Lung (tissue), 12 donors: Measurements from ENCODE around the gene MLYCD. TPM values are rescaled to one million over a fixed set of nuclear protein-coding genes. Genes with fewer than 3 reads are reported as not detected.
A peak's percentile ranks its signal among the peaks of the same experiment; 100 is the strongest.

Source experiments
- ATAC-seq: fragments of 200-7000 bp; cut with Tn5 transposase; one replicate; pipeline ENCODE4 v1.9.1; 2020; ENCODE audit warnings: moderate number of reproducible peaks; ENCODE audit not compliant: insufficient read depth, low FRiP score
- DNase-seq, 3 donors: peaks; one replicate each; pipeline ENCODE4 v3.0.0-alpha.2; 2013 to 2017
- H3K27ac ChIP-seq, 2 donors: one replicate each; pipeline ENCODE4 v1.5.1; 2013; ENCODE audit warnings: mild to moderate bottlenecking in 2 of 2, moderate library complexity in 2 of 2, control low read depth in 1 of 2, inconsistent platforms in 1 of 2, low read depth in 1 of 2, low read length in 1 of 2
- H3K27me3 ChIP-seq, 3 donors: one replicate each; pipeline ENCODE4 v1.5.1; 2013; ENCODE audit warnings: low read length in 2 of 3; ENCODE audit not compliant: control insufficient read depth in 3 of 3, insufficient read depth in 3 of 3
- H3K36me3 ChIP-seq, 4 donors: one replicate each; pipeline ENCODE4 v1.5.1; 2013; ENCODE audit warnings: low read length in 4 of 4, mild to moderate bottlenecking in 1 of 4, moderate library complexity in 1 of 4; ENCODE audit not compliant: control insufficient read depth in 4 of 4, insufficient read depth in 4 of 4
- H3K4me1 ChIP-seq, 5 donors: one replicate each; pipeline ENCODE4 v1.5.1; 2013; ENCODE audit warnings: low read length in 5 of 5, mild to moderate bottlenecking in 2 of 5, moderate library complexity in 1 of 5; ENCODE audit not compliant: control insufficient read depth in 5 of 5, insufficient read depth in 5 of 5
- H3K4me3 ChIP-seq: one replicate; pipeline ENCODE4 v1.5.1; 2013; ENCODE audit warnings: mild to moderate bottlenecking, control low read depth, moderate library complexity
- H3K9ac ChIP-seq, 2 donors: one replicate each; pipeline ENCODE4 v1.5.1; 2013; ENCODE audit warnings: low read length in 2 of 2, control low read depth in 1 of 2; ENCODE audit not compliant: insufficient read depth in 1 of 2
- H3K9me3 ChIP-seq, 4 donors: one replicate each; pipeline ENCODE4 v1.5.1; 2013; ENCODE audit warnings: low read length in 3 of 4, mild to moderate bottlenecking in 1 of 4, moderate library complexity in 1 of 4; ENCODE audit not compliant: control insufficient read depth in 4 of 4, insufficient read depth in 3 of 4
- WGBS, 2 donors: extraction: QIAGEN DNeasy Blood & Tissue Kit; methylation state at CpG; one replicate each; pipeline ENCODE4 v1.1.7; 2013; 5-methylcytosine and 5-hydroxymethylcytosine counted together
- polyA plus RNA-seq, 2 donors: library from polyadenylated mRNA; stranded (reverse); fragments of 200-250 nt; gene quantifications; one replicate each; pipeline ENCODE4 v1.2.1, GENCODE V29; 2013
- total RNA-seq, 2 donors: library from RNA; depleted of rRNA in 1 of 2; stranded (reverse); fragments of >200 nt in 1 of 2; gene quantifications; one replicate each; pipeline ENCODE4 v1.2.1, GENCODE V29; 2014 to 2021
- TF ChIP-seq, protein P1 (sequence below): IDR thresholded peaks from 2 replicates; pipeline ENCODE4 v1.5.1; 2012; ENCODE audit warnings: mild to moderate bottlenecking; ENCODE audit errors: control extremely low read depth, extremely low read depth
- donor health status: control.
- donor health status: control.
- donor health status: Bipolar disorder and iron deficiency.
- donor health status: healthy.
- donor health status: DM: yes; HTN: yes; CAD: no.

The MLYCD gene
- total and polyA plus RNA-seq, 4 donors = 2.0 to 9.1 (median 4.8) TPM

DNA sequence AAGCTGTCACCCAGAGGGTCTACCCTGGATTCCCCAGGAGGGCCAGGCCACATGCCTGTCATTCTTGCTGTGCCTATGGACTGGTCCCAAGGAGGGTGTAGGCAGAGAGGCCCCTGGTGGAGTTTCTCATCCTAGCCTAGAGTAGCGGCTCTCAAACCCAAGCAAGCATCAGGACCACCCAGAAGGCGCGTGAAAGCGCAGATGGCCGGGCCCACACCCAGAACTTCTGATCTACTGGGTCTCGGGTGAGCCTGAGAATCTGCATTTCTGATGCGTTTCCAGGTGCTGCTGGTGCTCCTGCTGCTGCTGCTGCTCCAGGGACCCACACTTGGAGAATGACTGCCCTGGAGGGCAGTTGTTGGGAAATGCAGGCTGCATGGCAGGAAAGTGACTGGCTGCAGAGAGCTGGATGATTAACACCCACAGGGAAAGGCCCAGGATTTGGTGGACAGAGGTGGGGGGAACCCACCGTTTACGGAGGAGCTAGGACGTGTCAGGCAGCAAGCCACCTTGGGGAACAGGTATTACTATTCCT, 44.7 kb downstream of the MLYCD start:
- Histone ChIP-seq H3K4me1 (peaks cover 0 to 7% (median 0%) of the 10 kb centered on the region in 5 donors), H3K27ac (peak overlapping the region in 1 of 2 donors; percentile 2), H3K36me3 (no peaks in the 10 kb centered on the region), H3K9me3 (no peaks in the 10 kb centered on the region), H3K4me3 (no peak overlapping the region), H3K27me3 (no peaks in the 10 kb centered on the region), H3K9ac (no peak overlapping the region)
- TF ChIP-seq, protein P1, sequence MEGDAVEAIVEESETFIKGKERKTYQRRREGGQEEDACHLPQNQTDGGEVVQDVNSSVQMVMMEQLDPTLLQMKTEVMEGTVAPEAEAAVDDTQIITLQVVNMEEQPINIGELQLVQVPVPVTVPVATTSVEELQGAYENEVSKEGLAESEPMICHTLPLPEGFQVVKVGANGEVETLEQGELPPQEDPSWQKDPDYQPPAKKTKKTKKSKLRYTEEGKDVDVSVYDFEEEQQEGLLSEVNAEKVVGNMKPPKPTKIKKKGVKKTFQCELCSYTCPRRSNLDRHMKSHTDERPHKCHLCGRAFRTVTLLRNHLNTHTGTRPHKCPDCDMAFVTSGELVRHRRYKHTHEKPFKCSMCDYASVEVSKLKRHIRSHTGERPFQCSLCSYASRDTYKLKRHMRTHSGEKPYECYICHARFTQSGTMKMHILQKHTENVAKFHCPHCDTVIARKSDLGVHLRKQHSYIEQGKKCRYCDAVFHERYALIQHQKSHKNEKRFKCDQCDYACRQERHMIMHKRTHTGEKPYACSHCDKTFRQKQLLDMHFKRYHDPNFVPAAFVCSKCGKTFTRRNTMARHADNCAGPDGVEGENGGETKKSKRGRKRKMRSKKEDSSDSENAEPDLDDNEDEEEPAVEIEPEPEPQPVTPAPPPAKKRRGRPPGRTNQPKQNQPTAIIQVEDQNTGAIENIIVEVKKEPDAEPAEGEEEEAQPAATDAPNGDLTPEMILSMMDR = no peak
- DNase-seq = no peak
- ATAC-seq = no peak
- WGBS, 2 donors = 91 to 96% methylated on average over 10 of the region's 10 CpGs

GRCh38 chr16:83945587-83945986, 46.7 kb downstream of the MLYCD start:
- Histone ChIP-seq H3K9ac (no peak overlapping the region), H3K36me3 (no peaks in the 10 kb centered on the region), H3K27ac (no peak overlapping the region), H3K4me3 (no peak overlapping the region), H3K4me1 (no peaks in the 10 kb centered on the region), H3K27me3 (no peaks in the 10 kb centered on the region), H3K9me3 (no peaks in the 10 kb centered on the region)
- TF ChIP-seq, protein P1 = no peak
- no peak for DNase-seq
- ATAC-seq = no peak
- WGBS, 2 donors = 92 to 98% methylated on average over 10 of the region's 10 CpGs

DNA sequence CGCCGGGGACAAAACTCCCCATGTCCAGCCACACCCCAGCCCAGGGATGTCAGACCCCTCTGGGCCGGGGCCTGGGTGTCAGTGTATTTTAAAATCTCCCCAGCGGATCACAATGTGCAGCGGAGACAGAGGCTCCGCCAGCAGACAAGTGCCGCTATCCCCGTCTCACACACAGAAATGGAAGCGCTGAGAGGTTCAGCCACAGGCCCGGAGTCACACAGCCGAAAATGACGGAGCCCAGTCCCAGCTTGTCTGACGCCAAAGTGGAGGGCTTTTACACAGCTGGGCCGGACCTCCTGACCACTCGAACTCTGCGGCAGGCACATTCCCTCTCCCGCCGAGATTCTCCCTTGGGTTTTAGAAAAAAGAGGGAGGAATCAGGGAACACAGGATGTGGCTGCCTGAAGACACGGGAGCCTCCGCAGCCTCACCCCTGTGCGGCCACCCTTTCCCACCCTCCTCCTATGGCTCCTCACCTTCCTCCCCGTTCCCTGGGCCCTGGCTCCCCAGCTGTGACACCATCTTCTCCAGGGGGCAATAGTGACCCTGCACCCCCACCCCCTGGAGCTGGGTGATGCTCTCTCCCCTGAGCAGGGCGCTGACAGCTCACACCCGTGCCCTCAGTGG, 47.4 kb downstream of the MLYCD start:
- whole genome bisulfite sequencing, 2 donors = 87 to 89% methylated on average over 24 of the region's 24 CpGs
- Histone ChIP-seq H3K4me1 (no peaks in the 10 kb centered on the region), H3K27ac (no peak overlapping the region), H3K4me3 (no peak overlapping the region), H3K9ac (no peak overlapping the region), H3K36me3 (no peaks in the 10 kb centered on the region), H3K27me3 (no peaks in the 10 kb centered on the region), H3K9me3 (no peaks in the 10 kb centered on the region)
- ATAC-seq (no peak), DNase-seq (no peak)
- TF ChIP-seq, protein P1 = no peak
